Endothelial cell of umbilical vein (primary cell): ENCODE measurements around the gene FLRT1.

Source experiments
- EZH2 ChIP-seq: IDR thresholded peaks from 2 replicates; pipeline ENCODE4 v1.6.1; 2012; ENCODE audit warnings: borderline replicate concordance, low read depth, mild to moderate bottlenecking, moderate library complexity, low read length, inconsistent platforms; ENCODE audit not compliant: severe bottlenecking
- FOS ChIP-seq: IDR thresholded peaks from 2 replicates; pipeline ENCODE4 v1.6.1; 2011; ENCODE audit warnings: mild to moderate bottlenecking, low read length, moderate library complexity, borderline replicate concordance; ENCODE audit not compliant: insufficient read depth
- JUN ChIP-seq: IDR thresholded peaks from 2 replicates; pipeline ENCODE4 v1.6.1; 2011; ENCODE audit warnings: borderline replicate concordance, low read depth; ENCODE audit not compliant: insufficient read length, insufficient read depth
- MYC ChIP-seq: IDR thresholded peaks from one replicate; pipeline ENCODE4 v1.6.1; 2011; ENCODE audit warnings: mild to moderate bottlenecking, low read depth, low read length
- POLR2A ChIP-seq: IDR thresholded peaks from 2 replicates; pipeline ENCODE4 v1.6.1; 2012; ENCODE audit warnings: low read depth, mild to moderate bottlenecking, control low read depth, low read length
- TF ChIP-seq, protein P1 (sequence below), 2 donors: IDR thresholded peaks; 1 replicate in 1 of 2; 2 replicates in 1 of 2; pipeline ENCODE4 v1.5.1; 2011; ENCODE audit warnings: low read length in 2 of 2, mild to moderate bottlenecking in 2 of 2, moderate library complexity in 2 of 2, control low read depth in 1 of 2, inconsistent platforms in 1 of 2, low read depth in 1 of 2; ENCODE audit not compliant: insufficient read depth in 1 of 2; ENCODE audit errors: extremely low read depth in 1 of 2
- TF ChIP-seq, protein P2 (sequence below): IDR thresholded peaks from 2 replicates; pipeline ENCODE4 v1.6.1; 2011; ENCODE audit not compliant: insufficient read depth, insufficient read length

GRCh38 chr11:64027651-64028397 lies 7.9 kb upstream of the FLRT1 start:
- TF ChIP-seq, protein P1, sequence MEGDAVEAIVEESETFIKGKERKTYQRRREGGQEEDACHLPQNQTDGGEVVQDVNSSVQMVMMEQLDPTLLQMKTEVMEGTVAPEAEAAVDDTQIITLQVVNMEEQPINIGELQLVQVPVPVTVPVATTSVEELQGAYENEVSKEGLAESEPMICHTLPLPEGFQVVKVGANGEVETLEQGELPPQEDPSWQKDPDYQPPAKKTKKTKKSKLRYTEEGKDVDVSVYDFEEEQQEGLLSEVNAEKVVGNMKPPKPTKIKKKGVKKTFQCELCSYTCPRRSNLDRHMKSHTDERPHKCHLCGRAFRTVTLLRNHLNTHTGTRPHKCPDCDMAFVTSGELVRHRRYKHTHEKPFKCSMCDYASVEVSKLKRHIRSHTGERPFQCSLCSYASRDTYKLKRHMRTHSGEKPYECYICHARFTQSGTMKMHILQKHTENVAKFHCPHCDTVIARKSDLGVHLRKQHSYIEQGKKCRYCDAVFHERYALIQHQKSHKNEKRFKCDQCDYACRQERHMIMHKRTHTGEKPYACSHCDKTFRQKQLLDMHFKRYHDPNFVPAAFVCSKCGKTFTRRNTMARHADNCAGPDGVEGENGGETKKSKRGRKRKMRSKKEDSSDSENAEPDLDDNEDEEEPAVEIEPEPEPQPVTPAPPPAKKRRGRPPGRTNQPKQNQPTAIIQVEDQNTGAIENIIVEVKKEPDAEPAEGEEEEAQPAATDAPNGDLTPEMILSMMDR (IDR thresholded peaks at IDR 0.05; ENCODE audit: extremely low read depth in 1 of 2, insufficient read depth in 1 of 2, low read depth in 1 of 2, low read length in 2 of 2), result no peak
- no peak for TF ChIP-seq POLR2A
- TF ChIP-seq MYC, result no peak
- TF ChIP-seq, protein P2, sequence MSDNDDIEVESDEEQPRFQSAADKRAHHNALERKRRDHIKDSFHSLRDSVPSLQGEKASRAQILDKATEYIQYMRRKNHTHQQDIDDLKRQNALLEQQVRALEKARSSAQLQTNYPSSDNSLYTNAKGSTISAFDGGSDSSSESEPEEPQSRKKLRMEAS, result no peak
- no peak for TF ChIP-seq EZH2
- TF ChIP-seq FOS, result no peak
- no peak for TF ChIP-seq JUN
